H1 (cell line): Measurements from ENCODE around the gene DHX32. TPM values are rescaled to one million over a fixed set of nuclear protein-coding genes. Genes with fewer than 3 reads are reported as not detected.

Experiments
- CTCF ChIA-PET: fragments of 300-600 bp; sonication (Branson Sonifier 250); formaldehyde crosslinking; loops from one replicate; lab custom pipeline; 2021; ENCODE audit not compliant: partially characterized antibody; lab: Charles Lee
- POLR2A ChIA-PET: fragments of 300-600 bp; sonication (Branson Sonifier 250); formaldehyde crosslinking; loops from one replicate; lab custom pipeline; 2021; ENCODE audit warnings: inconsistent platforms; ENCODE audit not compliant: partially characterized antibody; lab: Charles Lee
- DNase-seq, 2 experiments: peaks; one replicate each; pipeline versions ENCODE4 v3.0.0 to v3.0.0-alpha.2; 2010 to 2022; ENCODE audit warnings: low spot score in 2 of 2, low read depth in 1 of 2, mixed read lengths in 1 of 2
- FAIRE-seq: peaks from 2 replicates; lab custom pipeline; 2011; peaks lifted over from hg19 to GRCh38; lab: Jason Lieb, UNC
- H2AFZ ChIP-seq: 2 replicates; pipeline ENCODE4 v1.8.1; 2012; ENCODE audit warnings: low read length, inconsistent platforms
- H2AK5ac ChIP-seq: 2 replicates; pipeline ENCODE4 v1.6.1; 2013; ENCODE audit warnings: low read depth, low read length
- H2BK120ac ChIP-seq: replicated peaks from 2 replicates; pipeline ENCODE3; 2013; ENCODE audit warnings: low read depth, low read length, inconsistent platforms
- H2BK12ac ChIP-seq: 2 replicates; pipeline ENCODE4 v1.6.1; 2013; ENCODE audit warnings: low read depth, low read length
- H2BK15ac ChIP-seq: 2 replicates; pipeline ENCODE4 v1.6.1; 2013; ENCODE audit warnings: low read length
- H2BK20ac ChIP-seq: 2 replicates; pipeline ENCODE4 v1.6.1; 2013; ENCODE audit warnings: low read length
- H2BK5ac ChIP-seq: 2 replicates; pipeline ENCODE4 v1.6.1; 2013; ENCODE audit warnings: low read depth, low read length
- H3K14ac ChIP-seq: 2 replicates; pipeline ENCODE4 v1.6.1; 2013; ENCODE audit warnings: inconsistent platforms; ENCODE audit not compliant: insufficient read length
- H3K18ac ChIP-seq: 2 replicates; pipeline ENCODE4 v1.6.1; 2013; ENCODE audit warnings: low read length; ENCODE audit errors: extremely low read depth
- H3K23ac ChIP-seq: 2 replicates; pipeline ENCODE4 v1.6.1; 2013; ENCODE audit warnings: inconsistent platforms; ENCODE audit not compliant: insufficient read length
- H3K23me2 ChIP-seq: 2 replicates; pipeline ENCODE4 v1.6.1; 2013; ENCODE audit warnings: low read depth, low read length
- H3K27ac ChIP-seq: 2 replicates; pipeline ENCODE4 v1.6.1; 2011; ENCODE audit warnings: low read depth, low read length, inconsistent platforms
- H3K27me3 ChIP-seq, 4 experiments: replicated peaks in 1 of 4; 1 replicate in 1 of 4; 2 replicates in 3 of 4; pipeline versions ENCODE4 v1.6.1 to v1.8.1; 2011 to 2013; ENCODE audit warnings: low read length in 3 of 4, mild to moderate bottlenecking in 3 of 4, inconsistent platforms in 2 of 4, mixed read lengths in 2 of 4, moderate library complexity in 1 of 4; ENCODE audit not compliant: control insufficient read depth in 3 of 4, insufficient read depth in 3 of 4; ENCODE audit errors: extremely low read depth in 1 of 4
- H3K36me3 ChIP-seq, 4 experiments: 2 replicates each; pipeline versions ENCODE4 v1.6.1 to v1.8.1; 2011 to 2013; ENCODE audit warnings: mild to moderate bottlenecking in 4 of 4, low read length in 3 of 4, moderate library complexity in 2 of 4, control low read depth in 1 of 4, inconsistent platforms in 1 of 4; ENCODE audit not compliant: insufficient read depth in 4 of 4, control insufficient read depth in 2 of 4
- H3K4ac ChIP-seq: replicated peaks from 2 replicates; pipeline ENCODE3; 2013; ENCODE audit warnings: low read length, low read depth, mixed read lengths, inconsistent platforms; ENCODE audit not compliant: insufficient read length
- H3K4me1 ChIP-seq, 4 experiments: replicated peaks in 1 of 4; 1 replicate in 1 of 4; 2 replicates in 3 of 4; pipeline versions ENCODE4 v1.6.1 to v1.8.1; 2011 to 2013; ENCODE audit warnings: low read length in 3 of 4, inconsistent platforms in 2 of 4, mixed read lengths in 1 of 4; ENCODE audit not compliant: insufficient read depth in 4 of 4, control insufficient read depth in 3 of 4
- H3K4me2 ChIP-seq, 2 experiments: 2 replicates each; pipeline versions ENCODE4 v1.6.1 to v1.8.1; 2011 to 2013; ENCODE audit warnings: low read depth in 2 of 2, low read length in 2 of 2, control low read depth in 1 of 2, inconsistent platforms in 1 of 2, mild to moderate bottlenecking in 1 of 2; ENCODE audit not compliant: insufficient read depth in 1 of 2
- H3K4me3 ChIP-seq, 4 experiments: fragments of 200-600, 300-600 bp in 1 of 4; sonication (generic), shearing (Covaris generic), sonication (Bioruptor Twin) in 1 of 4; 2 replicates each; pipeline versions ENCODE4 v1.5.1 to v1.8.1; 2011 to 2016; ENCODE audit warnings: low read length in 4 of 4, low read depth in 3 of 4, control low read depth in 2 of 4, inconsistent platforms in 2 of 4, mild to moderate bottlenecking in 2 of 4, mixed read lengths in 1 of 4, moderate library complexity in 1 of 4; ENCODE audit not compliant: insufficient read depth in 2 of 4; ENCODE audit errors: extremely low read depth in 1 of 4
- H3K56ac ChIP-seq: replicated peaks from 2 replicates; pipeline ENCODE3; 2013; ENCODE audit warnings: low read depth, mild to moderate bottlenecking, mixed read lengths, low read length, inconsistent platforms; ENCODE audit not compliant: insufficient read length
- H3K79me1 ChIP-seq: 2 replicates; pipeline ENCODE4 v1.6.1; 2013; ENCODE audit warnings: low read depth, low read length, control low read depth
- H3K79me2 ChIP-seq, 2 experiments: 2 replicates each; pipeline versions ENCODE4 v1.6.1 to v1.8.1; 2012 to 2013; ENCODE audit warnings: low read length in 2 of 2, mild to moderate bottlenecking in 2 of 2, inconsistent platforms in 1 of 2; ENCODE audit not compliant: insufficient read depth in 2 of 2, control insufficient read depth in 1 of 2
- H3K9ac ChIP-seq, 4 experiments: replicated peaks in 1 of 4; 1 replicate in 1 of 4; 2 replicates in 3 of 4; pipeline versions ENCODE4 v1.6.1 to v1.8.1; 2011 to 2013; ENCODE audit warnings: low read depth in 3 of 4, low read length in 3 of 4, control low read depth in 2 of 4, mild to moderate bottlenecking in 2 of 4, moderate library complexity in 2 of 4, inconsistent platforms in 1 of 4; ENCODE audit errors: extremely low read depth in 1 of 4
- H3K9me3 ChIP-seq, 2 experiments: 2 replicates each; pipeline versions ENCODE4 v1.6.1 to v1.8.1; 2012 to 2013; ENCODE audit warnings: mild to moderate bottlenecking in 2 of 2, moderate library complexity in 2 of 2, control low read depth in 1 of 2, inconsistent platforms in 1 of 2, low read depth in 1 of 2, low read length in 1 of 2, mixed read lengths in 1 of 2; ENCODE audit not compliant: insufficient read depth in 2 of 2
- H4K20me1 ChIP-seq, 2 experiments: replicated peaks in 1 of 2; 2 replicates each; pipeline versions ENCODE3 to v1.8.1; 2011 to 2013; ENCODE audit warnings: inconsistent platforms in 2 of 2, low read length in 2 of 2, mild to moderate bottlenecking in 1 of 2; ENCODE audit not compliant: insufficient read depth in 2 of 2, control insufficient read depth in 1 of 2
- H4K5ac ChIP-seq: 2 replicates; pipeline ENCODE4 v1.6.1; 2013; ENCODE audit warnings: low read length, low read depth, mixed read lengths, inconsistent platforms; ENCODE audit not compliant: insufficient read length
- H4K8ac ChIP-seq: 2 replicates; pipeline ENCODE4 v1.8.0; 2013; ENCODE audit warnings: mild to moderate bottlenecking, moderate library complexity, low read length, inconsistent platforms; ENCODE audit not compliant: insufficient read depth; ENCODE audit errors: extremely low read depth
- H4K91ac ChIP-seq: replicated peaks from 2 replicates; pipeline ENCODE3; 2013; ENCODE audit warnings: low read length, mixed read lengths, inconsistent platforms; ENCODE audit not compliant: insufficient read length
- ASH2L ChIP-seq: fragments of 200-600, 300-600 bp; sonication (generic); IDR thresholded peaks from one replicate; pipeline ENCODE4 v1.7.1; 2017; ENCODE audit warnings: low read length
- BCL11A ChIP-seq, 2 experiments: IDR thresholded peaks; one replicate each; pipeline ENCODE4 v1.6.1; 2011; ENCODE audit warnings: low read depth in 2 of 2, low read length in 2 of 2, mild to moderate bottlenecking in 2 of 2
- CBX5 ChIP-seq: fragments of 300-800, 300-1000 bp; sonication (generic); IDR thresholded peaks from 2 replicates; pipeline ENCODE4 v1.7.1; 2016; ENCODE audit warnings: antibody characterized with exemption, low read length, low read depth
- CHD2 ChIP-seq: IDR thresholded peaks from 2 replicates; pipeline ENCODE4 v1.6.1; 2012; ENCODE audit warnings: low read length, improper control_type of control experiment
- GABPA ChIP-seq: IDR thresholded peaks from 2 replicates; pipeline ENCODE4 v1.6.1; 2011; ENCODE audit warnings: mild to moderate bottlenecking, low read length, moderate library complexity, borderline replicate concordance; ENCODE audit not compliant: insufficient read depth
- JUND ChIP-seq: IDR thresholded peaks from 2 replicates; pipeline ENCODE4 v1.6.1; 2011; ENCODE audit warnings: mild to moderate bottlenecking, improper control_type of control experiment, low read length
- MAX ChIP-seq: IDR thresholded peaks from 2 replicates; pipeline ENCODE4 v1.6.1; 2012; ENCODE audit warnings: inconsistent platforms
- NANOG ChIP-seq: IDR thresholded peaks from 2 replicates; pipeline ENCODE4 v1.6.1; 2011; ENCODE audit warnings: low read length, low read depth, mild to moderate bottlenecking, inconsistent platforms; ENCODE audit not compliant: insufficient read depth, poor library complexity, severe bottlenecking
- TAF1 ChIP-seq: IDR thresholded peaks from 2 replicates; pipeline ENCODE4 v1.6.1; 2011; ENCODE audit warnings: mild to moderate bottlenecking, low read depth, low read length
- TEAD4 ChIP-seq: IDR thresholded peaks from 2 replicates; pipeline ENCODE4 v1.6.1; 2012; ENCODE audit warnings: low read depth, low read length, inconsistent platforms, mixed read lengths
- WGBS, 2 experiments: shearing (Covaris generic) in 1 of 2; methylation state at CpG; one replicate each; pipeline versions ENCODE4 v1.1.6 to v1.1.7; 2013 to 2015; ENCODE audit warnings: low lambda C conversion rate in 2 of 2, mixed read lengths in 2 of 2, inconsistent platforms in 1 of 2, low coverage in 1 of 2, missing lambda C conversion rate in 1 of 2; ENCODE audit not compliant: insufficient replicate concordance in 2 of 2, insufficient coverage in 1 of 2, insufficient read length in 1 of 2; ENCODE audit errors: extremely low coverage in 1 of 2, missing lambda C conversion rate in 1 of 2; 5-methylcytosine and 5-hydroxymethylcytosine counted together
- polyA plus RNA-seq, 7 experiments: library from polyadenylated mRNA; depleted of rRNA in 3 of 7; stranded (reverse) in 5 of 7; unstranded in 2 of 7; fragments of >200 nt in 5 of 7; fragments of 200-250 nt in 2 of 7; gene quantifications; 1 replicate in 5 of 7; 2 replicates in 1 of 7; 4 replicates in 1 of 7; pipeline versions ENCODE4 v1.2.1 to v1.2.3, GENCODE V29; 2011 to 2013; ENCODE audit warnings: missing spikeins in 2 of 7, mixed read lengths in 2 of 7
- total RNA-seq: library from RNA; stranded (reverse); fragmentation: NEBNext Ultra II Directional; extraction: Animal tissue kit (Norgen Biotek cat#: 25700); gene quantifications from 2 replicates; pipeline ENCODE4 v1.2.1, GENCODE V29; 2021
- TF ChIP-seq, protein P1 (sequence below): IDR thresholded peaks from 2 replicates; pipeline ENCODE4 v1.6.1; 2011; ENCODE audit warnings: low read depth, mild to moderate bottlenecking, low read length; ENCODE audit not compliant: insufficient read depth

DHX32 gene
- total and polyA plus RNA-seq, 2 of the 8 experiments (the other 6 are each of a cell fraction or from before 2014, with no cell fraction given) = 12.4 to 15.8 TPM

GRCh38 chr10:125815764-125816163 lies 65.3 kb downstream of the DHX32 start:
- H4K20me1 ChIP-seq = peaks cover 0 to 3% of the 10 kb centered on the region in 2 experiments
- no peak overlapping the region for H3K27ac ChIP-seq
- FAIRE-seq = no peak
- H3K9me3 ChIP-seq = no peaks in the 10 kb centered on the region
- no peak for DNase-seq
- H2AK5ac ChIP-seq = no peak overlapping the region
- H3K4me2 ChIP-seq = no peak overlapping the region
- no peak overlapping the region for H3K18ac ChIP-seq
- no peak overlapping the region; a peak in 1 of 7 replicates for H3K9ac ChIP-seq
- no peaks in the 10 kb centered on the region for H3K4me1 ChIP-seq
- WGBS, 2 experiments = 100% methylated on average over 1 of the region's 1 CpG; no CpG with 5 or more reads in 1 of the 2 experiments
- TF ChIP-seq, protein P1, sequence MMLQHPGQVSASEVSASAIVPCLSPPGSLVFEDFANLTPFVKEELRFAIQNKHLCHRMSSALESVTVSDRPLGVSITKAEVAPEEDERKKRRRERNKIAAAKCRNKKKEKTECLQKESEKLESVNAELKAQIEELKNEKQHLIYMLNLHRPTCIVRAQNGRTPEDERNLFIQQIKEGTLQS = no peak
- TF ChIP-seq CBX5 = no peak
- TF ChIP-seq CHD2 = no peak
- no peak for TF ChIP-seq NANOG
- TF ChIP-seq BCL11A (IDR thresholded peaks at IDR 0.05; ENCODE audit: low read depth in 2 of 2, low read length in 2 of 2) = no peak
- no peak for TF ChIP-seq TAF1
- TF ChIP-seq JUND = no peak
- no peak for TF ChIP-seq MAX
- TF ChIP-seq TEAD4 = no peak
- TF ChIP-seq GABPA = no peak
- TF ChIP-seq ASH2L = no peak
- TF ChIP-seq, all 59 proteins: peak for 0
- Histone ChIP-seq H3K56ac (no peak overlapping the region), H3K36me3 (peaks cover 0 to 24% (median 10%) of the 10 kb centered on the region in 4 experiments; a peak in 6 of 8 replicates), H3K4me3 (no peak overlapping the region), H3K79me2 (no peaks in the 10 kb centered on the region), H4K8ac (no peak overlapping the region), H3K27me3 (no peaks in the 10 kb centered on the region), H4K91ac (no peak overlapping the region), H4K5ac (no peak overlapping the region), H2BK20ac (no peak overlapping the region), H2BK12ac (no peak overlapping the region), H3K23ac (no peak overlapping the region), H2AFZ (no peak overlapping the region), H2BK5ac (no peak overlapping the region), H3K14ac (no peak overlapping the region), H2BK120ac (no peak overlapping the region), H3K79me1 (no peaks in the 10 kb centered on the region; the same call in 1 of the 2 replicates), H3K4ac (no peak overlapping the region), H2BK15ac (no peak overlapping the region), H3K23me2 (no peaks in the 10 kb centered on the region)
- ChIA-PET CTCF (no interaction called here), POLR2A (interaction anchor here (1.0 kb wide), 1 partner anchor 16 kb away, joined by 4 read pairs; no protein-coding TSS in a partner anchor)
